PC-3 (cell line): Measurements from ENCODE around the gene TOMM7. TPM values are rescaled to one million over a fixed set of nuclear protein-coding genes. Genes with fewer than 3 reads are reported as not detected.
"Not testable (repeated sequence)": the region's sequence is repeated elsewhere in the genome, so short reads cannot be mapped to it uniquely, and the experiment has no call there.

Experiments used
- ATAC-seq: fragments of 200-7000 bp; cut with Tn5 transposase; 2 replicates; pipeline ENCODE4 v1.9.1; 2020; ENCODE audit warnings: mild to moderate bottlenecking, moderate library complexity
- BruUV-seq: library from RNA; stranded (reverse); fragments of 400-500 nt; replicated peaks from 2 replicates; lab custom pipeline; 2021; lab: Mats Ljungman, UMichigan
- CTCF ChIA-PET: fragments of 300-600 bp; sonication (Branson Sonifier 250); formaldehyde crosslinking; loops from one replicate; lab custom pipeline; 2022; ENCODE audit warnings: antibody characterized with exemption; lab: Charles Lee
- POLR2A ChIA-PET: fragments of 300-600 bp; sonication (Branson Sonifier 250); formaldehyde crosslinking; loops from one replicate; lab custom pipeline; 2022; ENCODE audit warnings: antibody characterized with exemption; ENCODE audit not compliant: unreplicated experiment; lab: Charles Lee
- DNase-seq: peaks from one replicate; pipeline ENCODE4 v3.0.0-alpha.2; 2015
- H2AFZ ChIP-seq: fragments of 300-600 bp; sonication (generic); 2 replicates; pipeline ENCODE4 v1.6.0; 2016; ENCODE audit warnings: antibody characterized with exemption, low read length
- H3F3A ChIP-seq: fragments of 300-600 bp; sonication (generic); one replicate; pipeline ENCODE4 v1.6.0; 2017; ENCODE audit warnings: antibody characterized with exemption, low read length, control low read depth, mild to moderate bottlenecking; ENCODE audit not compliant: unreplicated experiment
- H3K27ac ChIP-seq: fragments of 300-600 bp; sonication (generic); 2 replicates; pipeline ENCODE4 v1.5.1; 2016; ENCODE audit warnings: mild to moderate bottlenecking, low read length
- H3K27me3 ChIP-seq: fragments of 300-600 bp; sonication (generic); 2 replicates; pipeline ENCODE4 v1.6.1; 2016; ENCODE audit warnings: low read length, mixed read lengths
- H3K36me3 ChIP-seq: fragments of 300-600 bp; sonication (generic); 2 replicates; pipeline ENCODE4 v1.6.1; 2016; ENCODE audit warnings: low read depth, mixed run types, low read length, mixed read lengths
- H3K4me1 ChIP-seq: fragments of 300-600 bp; sonication (generic); 2 replicates; pipeline ENCODE4 v1.5.1; 2016; ENCODE audit warnings: low read length; ENCODE audit not compliant: insufficient read depth
- H3K4me2 ChIP-seq: fragments of 300-600 bp; sonication (generic); 2 replicates; pipeline ENCODE4 v1.6.0; 2016; ENCODE audit warnings: low read length
- H3K4me3 ChIP-seq: fragments of 300-600 bp; sonication (generic); 2 replicates; pipeline ENCODE4 v1.5.1; 2016; ENCODE audit warnings: mild to moderate bottlenecking, low read length, mixed read lengths
- H3K79me2 ChIP-seq: fragments of 300-600 bp; sonication (generic); 2 replicates; pipeline ENCODE4 v1.6.1; 2017; ENCODE audit warnings: low read length, mixed read lengths
- H3K9ac ChIP-seq: fragments of 300-600 bp; sonication (generic); 2 replicates; pipeline ENCODE4 v1.6.0; 2016; ENCODE audit warnings: mild to moderate bottlenecking, low read length
- H3K9me2 ChIP-seq: fragments of 300-600 bp; sonication (generic); replicated peaks from 2 replicates; pipeline ENCODE4 v1.6.1; 2016; ENCODE audit warnings: mixed run types, low read length, mixed read lengths
- H3K9me3 ChIP-seq: fragments of 300-600 bp; sonication (generic); 2 replicates; pipeline ENCODE4 v1.6.1; 2016; ENCODE audit warnings: low read length, mixed read lengths
- H4K20me1 ChIP-seq: fragments of 300-600 bp; sonication (generic); 2 replicates; pipeline ENCODE4 v1.6.1; 2016; ENCODE audit warnings: low read length, mixed read lengths
- EZH2 ChIP-seq: fragments of 300-600 bp; sonication (generic); IDR thresholded peaks from one replicate; pipeline ENCODE4 v1.6.1; 2017; ENCODE audit warnings: antibody characterized with exemption, mild to moderate bottlenecking, low read length; ENCODE audit not compliant: unreplicated experiment
- EZH2phosphoT487 ChIP-seq: fragments of 300-600 bp; sonication (generic); IDR thresholded peaks from 2 replicates; pipeline ENCODE4 v1.6.1; 2018; ENCODE audit warnings: mild to moderate bottlenecking, antibody characterized with exemption, low read length, borderline replicate concordance
- intact Hi-C: fragments of 100-400 bp; cut with micrococcal nuclease; formaldehyde crosslinking; loops from 2 replicates; pipeline ENCODE4 v1.9.0; 2023
- total RNA-seq: library from RNA; depleted of rRNA; stranded (reverse); fragments of >200 nt; gene quantifications from 2 replicates; pipeline ENCODE4 v1.2.3, GENCODE V29; 2014
- TF ChIP-seq, protein P1 (sequence below): fragments of 300-600 bp; sonication (generic); conservative IDR thresholded peaks from 2 replicates; pipeline ENCODE4 v1.5.1; 2017; ENCODE audit warnings: antibody characterized with exemption, low read depth, mild to moderate bottlenecking, low read length

Gene TOMM7
- total RNA-seq, 1 experiment from 2014 or later: 151 TPM

DNA sequence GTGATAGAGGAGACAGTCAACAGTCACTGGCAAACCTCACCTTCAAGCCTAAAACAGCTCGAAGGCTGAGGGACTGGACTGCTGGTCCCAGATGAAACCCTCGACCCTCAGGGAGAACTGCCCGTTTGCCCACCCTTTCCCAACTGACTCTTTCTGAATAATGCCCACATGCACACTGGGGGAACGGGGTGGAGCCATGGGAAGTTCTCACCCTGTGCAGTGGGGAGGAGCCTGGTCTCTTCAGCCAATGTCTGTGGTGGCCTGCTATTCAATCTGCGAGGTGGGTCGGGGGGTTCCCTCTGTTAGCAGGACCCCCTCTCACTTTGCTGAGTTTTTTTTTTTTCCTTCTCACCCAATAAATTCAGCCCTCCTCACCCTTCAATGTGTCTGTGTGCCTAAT, 14.5 kb downstream of the TOMM7 start:
- Histone ChIP-seq H3K27ac (no peak overlapping the region), H3K4me1 (no peaks in the 10 kb centered on the region), H2AFZ (no peak overlapping the region), H3K4me3 (no peak overlapping the region), H3K9me3 (no peaks in the 10 kb centered on the region), H3K79me2 (0 out of 2 replicates have a peak, but pooled peaks cover under 1% of the 10 kb centered on the region), H3K9ac (no peak overlapping the region), H3K36me3 (peaks cover 16% of the 10 kb centered on the region; the same call in 1 of the 2 replicates), H3K4me2 (no peak overlapping the region), H3K27me3 (no peaks in the 10 kb centered on the region), H3K9me2 (no peaks in the 10 kb centered on the region), H3F3A (no peaks in the 10 kb centered on the region), H4K20me1 (no peaks in the 10 kb centered on the region)
- ChIA-PET POLR2A (no interaction called here), CTCF (interaction anchor here (0.5 kb wide), 1 partner anchor 69 kb away, joined by 5 read pairs; no protein-coding TSS in a partner anchor)
- ATAC-seq (no peak), DNase-seq (no peak)
- intact Hi-C loops: no loop called here
- TF ChIP-seq, protein P1, sequence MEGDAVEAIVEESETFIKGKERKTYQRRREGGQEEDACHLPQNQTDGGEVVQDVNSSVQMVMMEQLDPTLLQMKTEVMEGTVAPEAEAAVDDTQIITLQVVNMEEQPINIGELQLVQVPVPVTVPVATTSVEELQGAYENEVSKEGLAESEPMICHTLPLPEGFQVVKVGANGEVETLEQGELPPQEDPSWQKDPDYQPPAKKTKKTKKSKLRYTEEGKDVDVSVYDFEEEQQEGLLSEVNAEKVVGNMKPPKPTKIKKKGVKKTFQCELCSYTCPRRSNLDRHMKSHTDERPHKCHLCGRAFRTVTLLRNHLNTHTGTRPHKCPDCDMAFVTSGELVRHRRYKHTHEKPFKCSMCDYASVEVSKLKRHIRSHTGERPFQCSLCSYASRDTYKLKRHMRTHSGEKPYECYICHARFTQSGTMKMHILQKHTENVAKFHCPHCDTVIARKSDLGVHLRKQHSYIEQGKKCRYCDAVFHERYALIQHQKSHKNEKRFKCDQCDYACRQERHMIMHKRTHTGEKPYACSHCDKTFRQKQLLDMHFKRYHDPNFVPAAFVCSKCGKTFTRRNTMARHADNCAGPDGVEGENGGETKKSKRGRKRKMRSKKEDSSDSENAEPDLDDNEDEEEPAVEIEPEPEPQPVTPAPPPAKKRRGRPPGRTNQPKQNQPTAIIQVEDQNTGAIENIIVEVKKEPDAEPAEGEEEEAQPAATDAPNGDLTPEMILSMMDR: no peak
- TF ChIP-seq EZH2 (no peak), EZH2phosphoT487 (no peak)
- no TSS peak for BruUV-seq

DNA sequence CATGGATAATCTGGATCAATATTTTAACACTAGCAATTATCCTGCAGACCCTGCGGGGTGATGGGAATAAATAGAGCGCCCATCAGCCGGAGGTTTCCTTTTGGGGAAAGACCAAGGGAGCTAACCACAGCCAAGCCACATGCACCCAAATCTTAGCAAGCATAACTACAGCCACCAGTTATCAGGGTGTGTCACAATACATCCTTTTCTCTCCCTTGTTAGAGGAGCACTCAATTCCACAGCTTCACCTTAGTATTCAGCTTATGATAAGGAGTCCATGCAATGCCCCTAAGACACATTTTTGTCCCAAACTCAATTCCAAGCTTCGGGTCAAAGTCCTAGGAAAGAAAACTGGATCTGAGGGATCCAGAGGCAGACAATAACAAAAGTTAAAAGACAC, 15.9 kb downstream of the TOMM7 start:
- peaks cover 2% of the 10 kb centered on the region; the same call in 1 of the 2 replicates for H3K36me3 ChIP-seq
- H3F3A ChIP-seq: no peaks in the 10 kb centered on the region
- H3K4me1 ChIP-seq: no peaks in the 10 kb centered on the region
- H3K4me2 ChIP-seq: no peak overlapping the region
- H3K9me3 ChIP-seq: no peaks in the 10 kb centered on the region
- no peaks in the 10 kb centered on the region for H3K79me2 ChIP-seq
- H2AFZ ChIP-seq: no peak overlapping the region
- TF ChIP-seq, protein P1: no peak
- no peak for TF ChIP-seq EZH2
- TF ChIP-seq EZH2phosphoT487: no peak
- ChIA-PET POLR2A (interaction anchor here (0.7 kb wide), 1 partner anchor 246 kb away, joined by 3 read pairs; no protein-coding TSS in a partner anchor), CTCF (no interaction called here)
- H4K20me1 ChIP-seq: no peaks in the 10 kb centered on the region
- ATAC-seq (no peak), DNase-seq (no peak)
- no peak overlapping the region for H3K27ac ChIP-seq
- no peak overlapping the region for H3K4me3 ChIP-seq
- H3K9me2 ChIP-seq: no peaks in the 10 kb centered on the region
- no peak overlapping the region for H3K9ac ChIP-seq
- BruUV-seq: no TSS peak
- intact Hi-C loops: no loop called here
- no peaks in the 10 kb centered on the region for H3K27me3 ChIP-seq

DNA sequence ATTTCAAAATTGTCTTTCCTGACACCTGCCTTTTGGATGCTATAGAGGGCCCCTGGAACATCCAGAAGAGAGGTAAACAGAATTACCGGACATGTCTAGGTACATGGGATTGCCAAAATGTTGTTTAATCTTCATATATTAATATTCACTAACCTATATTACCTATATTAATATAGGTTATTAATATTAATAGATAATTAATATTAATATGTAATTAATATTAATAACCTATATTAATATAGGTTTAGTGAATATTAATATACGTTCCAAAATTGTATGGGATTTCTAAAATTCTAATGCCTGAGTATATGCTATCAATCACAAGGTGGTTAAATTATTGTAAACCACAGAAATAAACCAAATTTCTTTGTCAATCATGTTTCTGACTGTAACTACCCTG, 17.4 kb downstream of the TOMM7 start:
- Histone ChIP-seq H4K20me1 (no peaks in the 10 kb centered on the region), H3K4me2 (no peak overlapping the region), H3K79me2 (no peaks in the 10 kb centered on the region), H2AFZ (no peak overlapping the region), H3K4me1 (no peaks in the 10 kb centered on the region), H3K9me2 (no peaks in the 10 kb centered on the region), H3K27me3 (no peaks in the 10 kb centered on the region), H3F3A (no peaks in the 10 kb centered on the region), H3K36me3 (no peaks in the 10 kb centered on the region), H3K27ac (no peak overlapping the region), H3K4me3 (no peak overlapping the region), H3K9ac (no peak overlapping the region), H3K9me3 (no peaks in the 10 kb centered on the region)
- BruUV-seq: no TSS peak
- intact Hi-C loops: no loop called here
- TF ChIP-seq, protein P1: no peak
- TF ChIP-seq EZH2 (no peak), EZH2phosphoT487 (no peak)
- ChIA-PET POLR2A (no interaction called here), CTCF (no interaction called here)
- ATAC-seq: no peak
- no peak for DNase-seq

DNA sequence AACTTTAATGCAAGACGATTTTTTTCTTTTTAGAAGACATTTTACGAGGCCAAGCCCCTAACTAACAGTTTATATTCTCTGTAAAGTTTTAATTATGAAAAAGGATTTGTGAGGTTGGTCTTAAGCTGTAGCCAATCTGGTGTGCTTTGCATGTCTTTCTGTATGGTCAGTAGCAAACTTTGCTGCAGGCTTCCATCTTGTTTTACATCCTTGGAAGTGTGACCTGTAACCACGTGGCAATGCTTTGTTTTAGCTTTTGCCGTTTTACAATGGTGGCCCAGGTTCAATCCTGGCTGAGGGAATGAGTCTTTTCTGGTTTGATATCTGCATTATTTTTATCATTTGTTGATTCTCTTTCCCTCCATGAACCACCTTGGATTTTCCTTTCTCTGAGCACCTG, 19.8 kb downstream of the TOMM7 start:
- DNase-seq, H3K4me3 ChIP-seq, H3K79me2 ChIP-seq, H3K9ac ChIP-seq, H2AFZ ChIP-seq, H3K4me2 ChIP-seq, H3K27ac ChIP-seq, H3K9me3 ChIP-seq, intact Hi-C loops, H4K20me1 ChIP-seq, ATAC-seq, H3K4me1 ChIP-seq, H3K36me3 ChIP-seq, H3K27me3 ChIP-seq, H3K9me2 ChIP-seq, POLR2A ChIA-PET, BruUV-seq, H3F3A ChIP-seq: not testable (repeated sequence)
- CTCF ChIA-PET: interaction anchor here (0.6 kb wide), 1 partner anchor 37 kb away, joined by 3 read pairs; no protein-coding TSS in a partner anchor
